HG02610 (cell line): Measurements from ENCODE around the gene SYK.
A peak's percentile ranks its signal among the peaks of the same experiment; 100 is the strongest.

Source experiments
- ATAC-seq: cut with Tn5 transposase; IDR thresholded peaks from one replicate; pipeline ENCODE4 v1.9.1; 2021; ENCODE audit warnings: mild to moderate bottlenecking, moderate library complexity; ENCODE audit not compliant: unreplicated experiment

Gene SYK

DNA sequence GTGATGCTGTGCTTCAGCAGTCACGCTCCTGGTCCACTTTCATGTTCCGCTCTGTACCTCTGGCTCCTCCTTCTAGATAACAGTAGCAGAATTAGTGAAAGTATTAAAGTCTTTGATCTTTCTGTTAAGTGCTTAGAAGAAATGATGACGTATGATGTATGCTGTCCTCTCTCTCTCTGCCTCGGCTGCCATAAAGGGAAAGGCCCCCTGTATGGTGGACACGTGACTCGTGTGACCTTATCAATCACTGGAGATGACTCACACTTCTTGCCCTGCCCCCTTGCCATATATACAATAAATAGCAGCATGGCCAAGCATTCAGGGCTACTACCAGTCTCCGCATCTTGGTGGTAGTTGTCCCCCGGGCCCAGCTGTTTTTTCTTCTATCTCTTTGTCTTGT lies 100.3 kb downstream of the SYK start:
- ATAC-seq, result no peak

- no peak for ATAC-seq
Measured at GRCh38 chr9:90903766-90904424, 102.3 kb downstream of the SYK start.

GRCh38 chr9:90904706-90905478 lies 103.3 kb downstream of the SYK start:
- ATAC-seq, result no peak

GRCh38 chr9:90905822-90906221 lies 104.2 kb downstream of the SYK start:
- ATAC-seq, result no peak

GRCh38 chr9:90906316-90907055 lies 104.9 kb downstream of the SYK start:
- ATAC-seq, result no peak

- no peak for ATAC-seq
Measured at GRCh38 chr9:90907056-90907445, 105.4 kb downstream of the SYK start.

DNA sequence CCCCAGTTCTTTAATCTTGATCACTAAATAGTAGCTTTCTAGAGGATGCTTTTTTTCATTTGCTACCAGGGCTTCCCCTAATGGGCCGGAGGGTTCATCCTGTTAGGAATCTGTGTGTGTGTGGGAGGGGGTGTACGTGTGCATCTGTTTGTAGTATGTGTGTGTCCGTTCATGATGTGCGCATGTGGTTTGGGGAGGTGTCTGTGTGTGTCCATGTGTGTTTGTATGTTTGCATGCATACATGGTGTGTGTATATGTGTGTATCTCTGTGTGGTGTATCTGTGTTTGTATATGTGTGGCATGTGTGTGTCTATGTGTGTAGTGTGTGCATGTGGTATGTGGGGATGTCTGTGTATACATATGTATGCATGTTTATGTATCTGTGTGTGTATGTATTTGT lies 106.2 kb downstream of the SYK start:
- ATAC-seq, result no peak

DNA sequence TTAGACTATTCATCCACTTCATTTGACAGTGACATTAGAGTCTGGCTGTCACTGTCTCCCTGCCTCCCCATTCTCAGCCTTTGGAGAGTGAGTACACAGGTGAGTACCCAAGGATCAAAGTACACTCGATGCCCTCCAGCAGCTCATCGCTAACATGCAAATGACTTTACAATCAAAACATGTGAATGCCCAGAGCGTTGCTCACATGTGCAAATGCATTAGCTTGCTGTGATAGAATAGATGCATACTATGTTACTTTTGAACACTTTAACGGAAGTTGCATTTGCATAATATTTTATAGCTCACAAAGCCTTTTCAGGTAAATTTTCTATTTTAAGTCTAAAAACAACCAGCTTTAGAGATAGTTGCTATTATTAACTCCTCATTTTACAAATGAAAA lies 107.6 kb downstream of the SYK start:
- ATAC-seq, result no peak

DNA sequence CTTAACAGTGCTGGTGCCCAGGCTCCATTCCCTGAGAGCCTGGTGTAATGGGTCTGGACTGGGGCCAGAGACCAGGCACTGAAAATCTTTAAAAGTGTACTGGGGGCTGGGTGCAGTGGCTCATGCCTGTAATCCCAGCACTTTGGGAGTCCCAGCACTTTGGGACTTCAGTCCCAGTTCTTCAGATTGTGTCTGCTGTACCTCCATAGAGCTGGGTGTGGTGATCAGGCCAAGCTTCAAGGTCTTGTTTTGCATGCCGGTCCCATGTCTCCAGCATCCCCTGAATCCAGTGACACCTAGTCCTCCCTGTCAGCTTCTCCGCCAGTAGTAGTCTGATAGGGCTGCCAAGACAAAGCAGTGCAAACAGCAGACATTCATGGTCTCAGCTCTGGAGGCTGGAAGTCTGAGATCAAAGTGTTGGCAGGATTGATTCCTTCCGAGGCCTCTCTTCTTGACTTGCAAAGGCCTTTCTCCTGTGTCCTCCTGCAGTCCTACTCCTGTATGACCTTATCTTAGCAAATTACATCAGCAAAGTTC lies 108.2 kb downstream of the SYK start:
- no peak for ATAC-seq

- ATAC-seq, result no peak
Measured at GRCh38 chr9:90914196-90914595, 112.6 kb downstream of the SYK start.

DNA sequence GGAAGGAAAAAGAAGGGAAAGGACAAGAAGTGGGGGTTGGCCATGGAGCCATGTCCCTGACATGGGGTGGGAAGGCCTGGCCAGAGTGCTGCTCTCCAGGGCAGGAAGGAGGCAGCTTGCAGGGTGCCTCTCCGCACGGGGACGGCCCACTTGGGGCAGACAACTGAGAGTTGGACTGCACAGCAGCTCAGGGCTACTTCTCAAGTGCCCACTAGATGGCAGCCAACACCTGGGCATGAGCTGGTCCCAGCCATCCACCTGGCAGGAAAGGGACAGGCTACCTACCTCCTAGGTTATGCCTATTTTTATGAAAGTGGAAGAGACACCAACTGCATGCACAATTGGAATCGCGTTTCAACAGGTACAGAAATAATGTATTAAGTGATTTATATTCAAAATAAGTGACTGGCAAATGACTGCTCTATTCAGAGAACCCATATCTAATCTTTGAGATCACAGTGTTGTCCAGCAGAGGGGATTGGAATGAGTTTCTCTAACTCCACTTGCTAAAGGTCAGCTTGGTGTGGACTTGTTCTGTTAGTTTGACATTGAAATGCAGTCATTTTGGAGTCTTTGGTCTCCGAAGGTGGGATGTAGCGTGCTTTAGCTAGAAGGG lies 113.4 kb downstream of the SYK start:
- ATAC-seq, result peak; percentile 78

DNA sequence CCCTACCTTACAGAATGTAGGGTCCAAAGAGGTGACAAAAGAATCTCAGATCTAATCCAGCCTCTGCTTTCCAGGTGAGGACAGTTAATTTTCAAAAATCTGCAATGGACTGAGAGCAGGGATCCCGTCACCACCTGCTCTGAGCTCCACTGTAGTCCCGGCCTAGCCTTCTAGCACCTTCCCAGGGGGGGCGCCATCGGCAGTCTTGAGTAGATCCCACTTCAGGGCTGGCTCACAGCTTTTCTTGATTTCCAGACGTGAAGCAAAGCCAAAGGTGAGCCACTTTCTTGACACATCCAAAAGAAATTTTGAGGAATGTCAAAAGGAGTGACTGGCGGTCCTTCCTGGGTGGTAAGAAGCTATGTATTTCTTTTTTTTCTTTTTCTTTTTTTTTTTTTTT lies 114.1 kb downstream of the SYK start:
- no peak for ATAC-seq

- no peak for ATAC-seq
Measured at GRCh38 chr9:90916147-90916734, 114.6 kb downstream of the SYK start.

DNA sequence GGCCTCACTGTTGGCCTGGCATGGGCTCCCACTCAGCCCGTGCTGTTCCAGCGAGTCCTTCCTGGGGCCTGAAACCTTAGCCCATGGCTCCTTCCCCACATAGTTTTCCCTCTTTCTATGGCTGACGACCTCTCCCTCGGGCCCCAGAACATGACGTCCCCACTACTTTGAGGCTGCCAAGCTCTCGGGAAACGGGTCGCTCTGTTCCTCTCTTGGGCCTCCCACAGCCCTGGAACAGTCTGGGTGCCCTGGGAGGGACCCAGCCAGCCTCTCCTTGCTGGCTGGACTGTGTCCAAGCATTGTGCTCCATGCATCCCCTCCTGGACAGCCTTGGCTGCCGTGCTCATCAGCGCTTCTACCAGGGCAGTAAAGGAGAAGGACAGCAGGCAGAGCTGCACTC lies 118.3 kb downstream of the SYK start:
- no peak for ATAC-seq

DNA sequence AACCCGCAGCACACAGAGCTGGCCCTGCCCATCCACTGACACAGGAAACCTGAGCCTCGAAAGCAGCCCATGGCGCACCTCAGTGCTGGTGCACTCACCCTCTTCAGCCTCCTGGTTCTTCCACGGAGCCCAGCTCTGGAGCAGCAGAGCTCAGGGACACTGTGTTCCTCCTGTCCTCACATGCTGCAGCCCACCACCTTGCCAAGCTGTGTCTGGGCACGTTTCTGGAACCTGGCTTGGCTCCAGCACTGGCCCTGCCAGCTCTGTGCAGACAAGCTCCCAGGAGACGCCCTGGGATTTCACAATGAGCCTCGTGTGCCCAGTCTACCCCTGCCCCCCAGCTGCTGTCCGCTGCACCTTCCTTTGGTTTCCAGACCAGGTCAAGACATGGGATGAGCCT lies 119.5 kb downstream of the SYK start:
- no peak for ATAC-seq

DNA sequence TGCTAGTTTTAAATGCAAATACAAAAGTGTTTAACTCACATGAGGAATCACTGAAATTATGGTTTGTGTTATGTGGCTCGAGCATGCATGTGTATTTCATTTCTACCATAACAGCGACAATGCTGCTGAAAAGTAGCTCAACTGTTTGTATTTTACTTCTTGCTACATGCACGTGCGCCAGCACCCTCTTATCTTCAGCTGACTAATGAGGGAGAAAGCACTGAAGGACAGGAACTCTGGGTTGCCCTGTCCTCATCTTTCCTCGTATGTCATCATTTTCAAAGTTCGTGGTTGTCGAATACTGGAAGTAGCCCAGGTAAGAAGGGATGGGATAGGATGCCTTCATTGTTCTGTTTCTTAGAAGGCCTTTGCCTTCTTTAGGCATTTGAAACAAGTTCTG lies 120.3 kb downstream of the SYK start:
- no peak for ATAC-seq

DNA sequence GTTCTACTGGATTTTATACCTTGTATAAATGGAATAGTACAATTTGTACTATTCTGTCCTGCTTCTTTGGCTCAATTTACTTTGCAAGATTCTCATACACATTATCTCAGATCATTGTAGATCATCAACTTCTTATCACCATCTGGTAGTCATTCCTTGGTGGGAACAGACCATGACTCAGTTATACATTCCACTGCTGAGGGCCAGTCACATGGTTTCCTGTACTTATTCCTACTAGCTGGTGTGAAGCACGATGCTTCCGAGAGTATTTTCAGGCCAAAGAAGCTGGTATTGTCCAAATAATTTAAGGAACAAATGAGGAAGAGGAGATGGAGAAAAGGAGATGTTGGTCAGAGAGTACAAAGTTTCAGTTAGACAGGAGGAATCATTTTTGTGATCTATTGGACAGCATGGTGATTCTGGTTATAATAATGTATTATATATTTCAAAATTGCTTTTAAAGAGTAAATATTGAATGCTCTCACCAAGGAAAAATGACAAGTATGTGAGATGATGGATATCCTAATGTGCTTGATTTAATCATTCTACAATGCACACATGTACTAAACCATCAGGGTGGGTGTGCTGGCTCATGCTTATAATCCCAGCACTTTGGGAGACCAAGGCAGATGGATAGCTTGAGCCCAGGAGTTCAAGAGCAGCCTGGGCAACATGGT lies 124.1 kb downstream of the SYK start:
- ATAC-seq, result no peak

- ATAC-seq, result no peak
Measured at GRCh38 chr9:90926936-90927335, 125.3 kb downstream of the SYK start.

DNA sequence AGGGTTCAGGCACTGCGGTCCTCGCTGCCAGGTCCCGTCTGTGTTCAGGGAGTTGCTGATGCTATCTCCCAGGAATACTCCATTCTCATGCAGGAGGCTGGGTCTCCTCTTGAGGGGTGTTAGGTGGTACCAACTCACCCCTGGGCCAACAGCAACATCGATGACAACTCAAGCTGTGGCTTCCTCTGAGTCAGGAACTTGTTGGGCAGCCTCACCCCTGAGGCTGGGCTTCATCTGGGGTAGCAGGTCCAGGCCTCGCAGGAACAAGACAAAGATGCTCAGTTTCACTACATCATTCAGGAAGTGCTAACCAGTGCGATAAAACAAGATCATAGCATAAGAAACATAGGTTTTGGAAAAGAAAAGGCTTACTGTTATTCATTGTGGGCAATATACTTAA lies 125.9 kb downstream of the SYK start:
- no peak for ATAC-seq

DNA sequence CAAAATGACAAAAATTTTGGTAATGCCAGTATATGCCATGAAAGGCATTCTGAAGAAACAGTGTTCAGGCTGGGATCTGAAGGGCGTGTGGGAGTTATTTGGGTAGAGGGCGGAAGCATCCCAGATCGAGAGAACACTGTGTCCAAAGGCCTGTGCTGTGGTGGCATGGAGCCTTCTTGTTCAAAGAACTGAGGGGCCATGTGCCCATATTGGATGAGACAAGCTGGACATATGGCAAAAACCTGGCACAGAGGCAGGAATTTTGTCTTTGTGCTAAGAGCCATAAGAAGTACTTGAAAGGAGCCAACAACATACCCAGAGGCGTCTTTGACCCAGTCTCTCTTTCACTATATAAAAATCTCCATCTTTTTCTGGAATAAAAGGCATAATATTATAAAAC lies 128.0 kb downstream of the SYK start:
- ATAC-seq, result no peak
